CD1c-positive myeloid dendritic cell (primary cell): ENCODE results near the gene HORMAD2.

Source experiments
- DNase-seq: peaks from one replicate; pipeline ENCODE4 v3.0.0-alpha.2; 2016; ENCODE audit errors: extremely low spot score

The HORMAD2 gene

GRCh38 chr22:30226192-30226832 lies 146.0 kb downstream of the HORMAD2 start:
- DNase-seq = no peak
